H1 (cell line): ENCODE results near the gene SLC35F6. TPM values are rescaled to one million over a fixed set of nuclear protein-coding genes. Genes with fewer than 3 reads are reported as not detected.

Source experiments
- HDAC6 ChIP-seq: IDR thresholded peaks from one replicate; pipeline ENCODE4 v1.7.1; 2012; ENCODE audit warnings: low read depth, mild to moderate bottlenecking, inconsistent platforms, low read length, moderate library complexity
- KDM1A ChIP-seq: fragments of 200-600, 300-600 bp; sonication (generic); IDR thresholded peaks from 2 replicates; pipeline ENCODE4 v1.7.1; 2016; ENCODE audit warnings: mild to moderate bottlenecking, low read length, borderline replicate concordance
- RBBP5 ChIP-seq: IDR thresholded peaks from 2 replicates; pipeline ENCODE4 v1.7.1; 2012; ENCODE audit warnings: low read depth, mild to moderate bottlenecking, inconsistent platforms, low read length, moderate library complexity, borderline replicate concordance
- SRF ChIP-seq: IDR thresholded peaks from 2 replicates; pipeline ENCODE4 v1.6.1; 2011; ENCODE audit warnings: mild to moderate bottlenecking, low read depth, low read length, moderate library complexity
- polyA plus RNA-seq, 7 experiments: library from polyadenylated mRNA; depleted of rRNA in 3 of 7; stranded (reverse) in 5 of 7; unstranded in 2 of 7; fragments of >200 nt in 5 of 7; fragments of 200-250 nt in 2 of 7; gene quantifications; 1 replicate in 5 of 7; 2 replicates in 1 of 7; 4 replicates in 1 of 7; pipeline versions ENCODE4 v1.2.1 to v1.2.3, GENCODE V29; 2011 to 2013; ENCODE audit warnings: missing spikeins in 2 of 7, mixed read lengths in 2 of 7
- total RNA-seq: library from RNA; stranded (reverse); fragmentation: NEBNext Ultra II Directional; extraction: Animal tissue kit (Norgen Biotek cat#: 25700); gene quantifications from 2 replicates; pipeline ENCODE4 v1.2.1, GENCODE V29; 2021
- TF ChIP-seq, protein P1 (sequence below): fragments of 300-600 bp; sonication (generic); IDR thresholded peaks from 2 replicates; pipeline ENCODE4 v1.7.1; 2012; ENCODE audit warnings: low read length, moderate library complexity, mild to moderate bottlenecking, inconsistent platforms; ENCODE audit not compliant: insufficient replicate concordance

The SLC35F6 gene
- total and polyA plus RNA-seq, 2 of the 8 experiments (the other 6 are each of a cell fraction or from before 2014, with no cell fraction given): 11.2 to 13.5 TPM

DNA sequence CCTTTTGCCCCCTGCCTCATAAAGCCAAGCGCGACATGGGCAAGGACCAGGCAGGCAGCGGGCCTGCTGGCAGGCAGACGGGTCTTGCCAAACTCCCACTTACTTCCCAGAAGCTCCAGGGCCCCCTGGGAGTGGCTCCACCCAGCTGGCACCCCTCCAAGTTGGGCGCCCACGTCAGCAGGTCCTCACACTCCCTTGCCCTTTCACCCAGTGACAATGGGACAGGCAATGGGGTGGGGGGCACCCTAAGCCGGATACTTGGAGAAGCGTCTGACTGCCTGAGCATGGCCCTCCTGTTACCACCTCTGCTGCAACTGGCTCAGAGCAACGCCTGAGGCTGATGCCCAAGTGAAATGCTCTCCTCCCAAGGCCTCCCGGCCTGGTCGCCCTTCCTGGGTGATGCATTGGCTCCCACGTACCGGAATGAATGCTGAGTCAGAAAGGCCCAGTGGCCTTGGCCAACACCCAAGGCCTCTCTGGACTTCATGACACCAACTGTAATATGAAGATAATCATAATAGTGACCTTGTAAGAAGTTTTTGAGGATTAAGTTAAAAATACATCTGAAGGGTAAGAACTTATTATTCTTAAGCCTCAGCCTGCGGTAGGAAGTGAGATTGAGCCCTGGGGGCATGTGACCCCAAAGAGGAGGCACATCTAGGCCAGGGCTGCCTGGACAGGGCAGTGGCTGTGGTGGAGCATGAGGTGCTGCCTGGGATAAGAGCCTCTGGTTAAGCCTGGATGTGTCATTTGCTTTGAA, 39.9 kb upstream of the SLC35F6 start (continued):
- TF ChIP-seq, protein P1, sequence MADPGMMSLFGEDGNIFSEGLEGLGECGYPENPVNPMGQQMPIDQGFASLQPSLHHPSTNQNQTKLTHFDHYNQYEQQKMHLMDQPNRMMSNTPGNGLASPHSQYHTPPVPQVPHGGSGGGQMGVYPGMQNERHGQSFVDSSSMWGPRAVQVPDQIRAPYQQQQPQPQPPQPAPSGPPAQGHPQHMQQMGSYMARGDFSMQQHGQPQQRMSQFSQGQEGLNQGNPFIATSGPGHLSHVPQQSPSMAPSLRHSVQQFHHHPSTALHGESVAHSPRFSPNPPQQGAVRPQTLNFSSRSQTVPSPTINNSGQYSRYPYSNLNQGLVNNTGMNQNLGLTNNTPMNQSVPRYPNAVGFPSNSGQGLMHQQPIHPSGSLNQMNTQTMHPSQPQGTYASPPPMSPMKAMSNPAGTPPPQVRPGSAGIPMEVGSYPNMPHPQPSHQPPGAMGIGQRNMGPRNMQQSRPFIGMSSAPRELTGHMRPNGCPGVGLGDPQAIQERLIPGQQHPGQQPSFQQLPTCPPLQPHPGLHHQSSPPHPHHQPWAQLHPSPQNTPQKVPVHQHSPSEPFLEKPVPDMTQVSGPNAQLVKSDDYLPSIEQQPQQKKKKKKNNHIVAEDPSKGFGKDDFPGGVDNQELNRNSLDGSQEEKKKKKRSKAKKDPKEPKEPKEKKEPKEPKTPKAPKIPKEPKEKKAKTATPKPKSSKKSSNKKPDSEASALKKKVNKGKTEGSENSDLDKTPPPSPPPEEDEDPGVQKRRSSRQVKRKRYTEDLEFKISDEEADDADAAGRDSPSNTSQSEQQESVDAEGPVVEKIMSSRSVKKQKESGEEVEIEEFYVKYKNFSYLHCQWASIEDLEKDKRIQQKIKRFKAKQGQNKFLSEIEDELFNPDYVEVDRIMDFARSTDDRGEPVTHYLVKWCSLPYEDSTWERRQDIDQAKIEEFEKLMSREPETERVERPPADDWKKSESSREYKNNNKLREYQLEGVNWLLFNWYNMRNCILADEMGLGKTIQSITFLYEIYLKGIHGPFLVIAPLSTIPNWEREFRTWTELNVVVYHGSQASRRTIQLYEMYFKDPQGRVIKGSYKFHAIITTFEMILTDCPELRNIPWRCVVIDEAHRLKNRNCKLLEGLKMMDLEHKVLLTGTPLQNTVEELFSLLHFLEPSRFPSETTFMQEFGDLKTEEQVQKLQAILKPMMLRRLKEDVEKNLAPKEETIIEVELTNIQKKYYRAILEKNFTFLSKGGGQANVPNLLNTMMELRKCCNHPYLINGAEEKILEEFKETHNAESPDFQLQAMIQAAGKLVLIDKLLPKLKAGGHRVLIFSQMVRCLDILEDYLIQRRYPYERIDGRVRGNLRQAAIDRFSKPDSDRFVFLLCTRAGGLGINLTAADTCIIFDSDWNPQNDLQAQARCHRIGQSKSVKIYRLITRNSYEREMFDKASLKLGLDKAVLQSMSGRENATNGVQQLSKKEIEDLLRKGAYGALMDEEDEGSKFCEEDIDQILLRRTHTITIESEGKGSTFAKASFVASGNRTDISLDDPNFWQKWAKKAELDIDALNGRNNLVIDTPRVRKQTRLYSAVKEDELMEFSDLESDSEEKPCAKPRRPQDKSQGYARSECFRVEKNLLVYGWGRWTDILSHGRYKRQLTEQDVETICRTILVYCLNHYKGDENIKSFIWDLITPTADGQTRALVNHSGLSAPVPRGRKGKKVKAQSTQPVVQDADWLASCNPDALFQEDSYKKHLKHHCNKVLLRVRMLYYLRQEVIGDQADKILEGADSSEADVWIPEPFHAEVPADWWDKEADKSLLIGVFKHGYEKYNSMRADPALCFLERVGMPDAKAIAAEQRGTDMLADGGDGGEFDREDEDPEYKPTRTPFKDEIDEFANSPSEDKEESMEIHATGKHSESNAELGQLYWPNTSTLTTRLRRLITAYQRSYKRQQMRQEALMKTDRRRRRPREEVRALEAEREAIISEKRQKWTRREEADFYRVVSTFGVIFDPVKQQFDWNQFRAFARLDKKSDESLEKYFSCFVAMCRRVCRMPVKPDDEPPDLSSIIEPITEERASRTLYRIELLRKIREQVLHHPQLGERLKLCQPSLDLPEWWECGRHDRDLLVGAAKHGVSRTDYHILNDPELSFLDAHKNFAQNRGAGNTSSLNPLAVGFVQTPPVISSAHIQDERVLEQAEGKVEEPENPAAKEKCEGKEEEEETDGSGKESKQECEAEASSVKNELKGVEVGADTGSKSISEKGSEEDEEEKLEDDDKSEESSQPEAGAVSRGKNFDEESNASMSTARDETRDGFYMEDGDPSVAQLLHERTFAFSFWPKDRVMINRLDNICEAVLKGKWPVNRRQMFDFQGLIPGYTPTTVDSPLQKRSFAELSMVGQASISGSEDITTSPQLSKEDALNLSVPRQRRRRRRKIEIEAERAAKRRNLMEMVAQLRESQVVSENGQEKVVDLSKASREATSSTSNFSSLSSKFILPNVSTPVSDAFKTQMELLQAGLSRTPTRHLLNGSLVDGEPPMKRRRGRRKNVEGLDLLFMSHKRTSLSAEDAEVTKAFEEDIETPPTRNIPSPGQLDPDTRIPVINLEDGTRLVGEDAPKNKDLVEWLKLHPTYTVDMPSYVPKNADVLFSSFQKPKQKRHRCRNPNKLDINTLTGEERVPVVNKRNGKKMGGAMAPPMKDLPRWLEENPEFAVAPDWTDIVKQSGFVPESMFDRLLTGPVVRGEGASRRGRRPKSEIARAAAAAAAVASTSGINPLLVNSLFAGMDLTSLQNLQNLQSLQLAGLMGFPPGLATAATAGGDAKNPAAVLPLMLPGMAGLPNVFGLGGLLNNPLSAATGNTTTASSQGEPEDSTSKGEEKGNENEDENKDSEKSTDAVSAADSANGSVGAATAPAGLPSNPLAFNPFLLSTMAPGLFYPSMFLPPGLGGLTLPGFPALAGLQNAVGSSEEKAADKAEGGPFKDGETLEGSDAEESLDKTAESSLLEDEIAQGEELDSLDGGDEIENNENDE: no peak
- TF ChIP-seq HDAC6 (no peak), RBBP5 (no peak), SRF (no peak), KDM1A (no peak)
